Right atrium auricular region (tissue), 2 donors: Measurements from ENCODE around the gene BEST1. TPM values are rescaled to one million over a fixed set of nuclear protein-coding genes. Genes with fewer than 3 reads are reported as not detected.
"Not testable (repeated sequence)": the region's sequence is repeated elsewhere in the genome, so short reads cannot be mapped to it uniquely, and the experiment has no call there.

Experiments
- DNase-seq: peaks from one replicate; pipeline ENCODE4 v3.0.0-alpha.2; 2019; ENCODE audit warnings: low spot score
- H3K27ac ChIP-seq, 2 donors: fragments of 200-600 bp; sonication (generic); 1 replicate in 1 of 2; 2 replicates in 1 of 2; pipeline ENCODE4 v1.5.1; 2016 to 2019
- H3K27me3 ChIP-seq, 2 donors: fragments of 200-600 bp; sonication (generic); one replicate each; pipeline versions ENCODE4 v1.5.1 to v1.6.0; 2017 to 2019
- H3K36me3 ChIP-seq: fragments of 200-600 bp; sonication (generic); one replicate; pipeline ENCODE4 v1.5.1; 2016
- H3K4me1 ChIP-seq, 2 donors: fragments of 200-600 bp; sonication (generic); one replicate each; pipeline versions ENCODE4 v1.5.1 to v1.6.0; 2017 to 2019
- H3K4me3 ChIP-seq, 2 donors: fragments of 200-600 bp; sonication (generic); 1 replicate in 1 of 2; 2 replicates in 1 of 2; pipeline ENCODE4 v1.5.1; 2017 to 2019; ENCODE audit warnings: mild to moderate bottlenecking in 1 of 2, moderate library complexity in 1 of 2
- H3K9me3 ChIP-seq, 2 donors: fragments of 200-600 bp; sonication (generic); one replicate each; pipeline ENCODE4 v1.5.1; 2019
- CTCF ChIP-seq, 2 donors: fragments of 200-600 bp; sonication (generic); IDR thresholded peaks; one replicate each; pipeline ENCODE4 v1.5.1; 2019; ENCODE audit warnings: antibody characterized with exemption in 2 of 2
- total RNA-seq, 2 donors: library from RNA; depleted of rRNA; stranded (reverse); fragments of >200 nt; gene quantifications; one replicate each; pipeline ENCODE4 v1.1.0, GENCODE V29; 2016

BEST1 gene
- total RNA-seq, 2 donors from 2014 or later: 1.3 to 4.7 TPM

GRCh38 chr11:61947486-61948210 lies 2.5 kb upstream of the BEST1 start:
- H3K4me1 ChIP-seq: peaks cover 0 to 19% of the 10 kb centered on the region in 2 donors
- peak; percentile 68 to 95 for TF ChIP-seq CTCF (IDR thresholded peaks at IDR 0.05)
- H3K36me3 ChIP-seq: no peaks in the 10 kb centered on the region
- no peak overlapping the region for H3K4me3 ChIP-seq
- DNase-seq: peak; percentile 97
- no peaks in the 10 kb centered on the region for H3K9me3 ChIP-seq
- no peaks in the 10 kb centered on the region for H3K27me3 ChIP-seq
- no peak overlapping the region for H3K27ac ChIP-seq

- Histone ChIP-seq H3K27me3 (no peaks in the 10 kb centered on the region), H3K27ac (no peak overlapping the region), H3K4me3 (no peak overlapping the region), H3K9me3 (no peaks in the 10 kb centered on the region), H3K36me3 (no peaks in the 10 kb centered on the region), H3K4me1 (peaks cover 0 to 19% of the 10 kb centered on the region in 2 donors)
- no peak for TF ChIP-seq CTCF (IDR thresholded peaks at IDR 0.05)
- no peak for DNase-seq
These were observed 1.6 kb upstream of the BEST1 start for GRCh38 chr11:61948505-61948904.

GRCh38 chr11:61949169-61950034 lies 749 bp upstream of the BEST1 start:
- no peak for TF ChIP-seq CTCF (IDR thresholded peaks at IDR 0.05)
- no peak overlapping the region for H3K4me3 ChIP-seq
- no peaks in the 10 kb centered on the region for H3K36me3 ChIP-seq
- H3K27me3 ChIP-seq: no peaks in the 10 kb centered on the region
- no peaks in the 10 kb centered on the region for H3K9me3 ChIP-seq
- H3K27ac ChIP-seq: peak overlapping the region; percentile 43 to 44
- DNase-seq: peak; percentile 95
- peaks cover 0 to 21% of the 10 kb centered on the region in 2 donors for H3K4me1 ChIP-seq

- Histone ChIP-seq H3K4me1 (peaks cover 0 to 43% of the 10 kb centered on the region in 2 donors), H3K9me3 (no peaks in the 10 kb centered on the region), H3K27me3 (no peaks in the 10 kb centered on the region), H3K4me3 (no peak overlapping the region), H3K27ac (no peak overlapping the region), H3K36me3 (peaks cover 1% of the 10 kb centered on the region)
- no peak for TF ChIP-seq CTCF (IDR thresholded peaks at IDR 0.05)
- DNase-seq: peak; percentile 55
These were observed 1.5 kb downstream of the BEST1 start for GRCh38 chr11:61951484-61952135.

GRCh38 chr11:61952882-61953281 lies 2.7 kb downstream of the BEST1 start:
- DNase-seq: no peak
- H3K9me3 ChIP-seq: no peaks in the 10 kb centered on the region
- peaks cover 6% of the 10 kb centered on the region for H3K36me3 ChIP-seq
- no peak overlapping the region for H3K27ac ChIP-seq
- H3K4me3 ChIP-seq: no peak overlapping the region
- H3K27me3 ChIP-seq: no peaks in the 10 kb centered on the region
- H3K4me1 ChIP-seq: peaks cover 0 to 35% of the 10 kb centered on the region in 2 donors
- no peak for TF ChIP-seq CTCF (IDR thresholded peaks at IDR 0.05)

GRCh38 chr11:61953632-61954031 lies 3.5 kb downstream of the BEST1 start:
- peaks cover 0 to 35% of the 10 kb centered on the region in 2 donors for H3K4me1 ChIP-seq
- DNase-seq: peak; percentile 50
- H3K4me3 ChIP-seq, H3K27ac ChIP-seq, H3K9me3 ChIP-seq, H3K36me3 ChIP-seq, H3K27me3 ChIP-seq: not testable (repeated sequence)
